OCI-LY1 (cell line): ENCODE data around the gene ADAT3.
A peak's percentile ranks its signal among the peaks of the same experiment; 100 is the strongest.
"Not testable (repeated sequence)": the region's sequence is repeated elsewhere in the genome, so short reads cannot be mapped to it uniquely, and the experiment has no call there.

Experiments used
- H2AFZ ChIP-seq: fragments of 200-600 bp; sonication (generic), shearing (Covaris generic); 2 replicates; pipeline ENCODE4 v1.6.0; 2014; ENCODE audit warnings: antibody characterized with exemption, mild to moderate bottlenecking, low read length
- H3F3A ChIP-seq: fragments of 200-600 bp; sonication (generic), shearing (Covaris generic); 2 replicates; pipeline ENCODE4 v1.6.0; 2014; ENCODE audit warnings: mild to moderate bottlenecking, antibody characterized with exemption, low read length, moderate library complexity; ENCODE audit not compliant: insufficient read depth
- H3K27ac ChIP-seq: fragments of 200-600 bp; sonication (generic); 2 replicates; pipeline ENCODE4 v1.5.1; 2014; ENCODE audit warnings: low read length, mixed run types, mild to moderate bottlenecking, low read depth; ENCODE audit not compliant: poor library complexity, severe bottlenecking
- H3K27me3 ChIP-seq: fragments of 200-600 bp; sonication (generic); 2 replicates; pipeline ENCODE4 v1.6.0; 2014; ENCODE audit warnings: antibody characterized with exemption, mild to moderate bottlenecking, low read length, moderate library complexity; ENCODE audit not compliant: insufficient read depth
- H3K36me3 ChIP-seq: fragments of 200-600 bp; sonication (generic); 2 replicates; pipeline ENCODE4 v1.6.1; 2014; ENCODE audit warnings: mild to moderate bottlenecking, antibody characterized with exemption, low read length, moderate library complexity, mixed read lengths; ENCODE audit not compliant: insufficient read depth
- H3K4me1 ChIP-seq: fragments of 200-600 bp; sonication (generic); 2 replicates; pipeline ENCODE4 v1.5.1; 2014; ENCODE audit warnings: mild to moderate bottlenecking, low read length, moderate library complexity; ENCODE audit not compliant: insufficient read depth, severe bottlenecking
- H3K4me2 ChIP-seq: fragments of 200-600 bp; sonication (generic), shearing (Covaris generic); 2 replicates; pipeline ENCODE4 v1.6.1; 2014; ENCODE audit warnings: low read length
- H3K4me3 ChIP-seq: fragments of 200-600 bp; sonication (generic); 2 replicates; pipeline ENCODE4 v1.5.1; 2014; ENCODE audit warnings: low read length, low read depth, mild to moderate bottlenecking, mixed read lengths; ENCODE audit not compliant: poor library complexity, severe bottlenecking
- H3K79me2 ChIP-seq: fragments of 200-600 bp; shearing (Covaris generic); 2 replicates; pipeline ENCODE4 v1.6.1; 2016; ENCODE audit warnings: mixed run types, low read length, mixed read lengths; ENCODE audit not compliant: insufficient read depth
- H3K9ac ChIP-seq: fragments of 200-600 bp; sonication (generic), shearing (Covaris generic); 2 replicates; pipeline ENCODE4 v1.6.1; 2014; ENCODE audit warnings: mild to moderate bottlenecking, low read length, mixed read lengths
- H3K9me2 ChIP-seq: fragments of 200-600 bp; sonication (generic), shearing (Covaris generic); 2 replicates; pipeline ENCODE4 v1.6.1; 2014; ENCODE audit warnings: low read depth, mild to moderate bottlenecking, low read length, mixed read lengths
- H3K9me3 ChIP-seq: fragments of 200-600 bp; shearing (Covaris generic); 2 replicates; pipeline ENCODE4 v1.6.1; 2014; ENCODE audit warnings: low read length, mixed read lengths
- H4K20me1 ChIP-seq: fragments of 200-600 bp; sonication (generic), shearing (Covaris generic); 2 replicates; pipeline ENCODE4 v1.6.0; 2016; ENCODE audit warnings: mild to moderate bottlenecking, low read length; ENCODE audit not compliant: insufficient read depth
- CTCF ChIP-seq: fragments of 200-600 bp; sonication (generic), shearing (Covaris generic); IDR thresholded peaks from 2 replicates; pipeline ENCODE4 v1.5.1; 2017; ENCODE audit warnings: mild to moderate bottlenecking, antibody characterized with exemption, low read length, moderate library complexity, mixed read lengths
- EZH2 ChIP-seq: fragments of 200-600 bp; sonication (generic), shearing (Covaris generic); IDR thresholded peaks from 2 replicates; pipeline ENCODE4 v1.8.0; 2017; ENCODE audit warnings: borderline replicate concordance, mixed run types, mild to moderate bottlenecking, antibody characterized with exemption, low read length, moderate library complexity, mixed read lengths

The ADAT3 gene

GRCh38 chr19:1872807-1873523, 32.2 kb upstream of the ADAT3 start:
- Histone ChIP-seq H3K9ac (no peak overlapping the region), H3K4me1 (peaks cover 29% of the 10 kb centered on the region)

GRCh38 chr19:1873524-1874473, 31.4 kb upstream of the ADAT3 start:
- Histone ChIP-seq H3K4me1 (peaks cover 29% of the 10 kb centered on the region), H3K79me2 (peaks cover 29% of the 10 kb centered on the region), H3K9me3 (no peaks in the 10 kb centered on the region), H3K27me3 (no peaks in the 10 kb centered on the region), H2AFZ (no peak overlapping the region), H3K36me3 (peaks cover 21% of the 10 kb centered on the region; the same call in 1 of the 2 replicates), H3K4me2 (peak overlapping the region; percentile 74), H3F3A (no peaks in the 10 kb centered on the region), H4K20me1 (no peaks in the 10 kb centered on the region), H3K9ac (peak overlapping the region; percentile 75), H3K27ac (peak overlapping the region; percentile 34), H3K4me3 (peak overlapping the region; percentile 71), H3K9me2 (no peaks in the 10 kb centered on the region)
- TF ChIP-seq CTCF (no peak), EZH2 (no peak)

More at GRCh38 chr19:1872807-1873523, 32.2 kb upstream of the ADAT3 start:
- Histone ChIP-seq H3K4me2 (no peak overlapping the region), H3K9me3 (no peaks in the 10 kb centered on the region), H3K79me2 (peaks cover 29% of the 10 kb centered on the region), H3K27me3 (no peaks in the 10 kb centered on the region), H3K27ac (no peak overlapping the region), H3F3A (no peaks in the 10 kb centered on the region), H4K20me1 (no peaks in the 10 kb centered on the region), H3K36me3 (peaks cover 21% of the 10 kb centered on the region; the same call in 1 of the 2 replicates), H2AFZ (no peak overlapping the region), H3K9me2 (no peaks in the 10 kb centered on the region), H3K4me3 (no peak overlapping the region)
- TF ChIP-seq EZH2 (no peak), CTCF (no peak)

DNA sequence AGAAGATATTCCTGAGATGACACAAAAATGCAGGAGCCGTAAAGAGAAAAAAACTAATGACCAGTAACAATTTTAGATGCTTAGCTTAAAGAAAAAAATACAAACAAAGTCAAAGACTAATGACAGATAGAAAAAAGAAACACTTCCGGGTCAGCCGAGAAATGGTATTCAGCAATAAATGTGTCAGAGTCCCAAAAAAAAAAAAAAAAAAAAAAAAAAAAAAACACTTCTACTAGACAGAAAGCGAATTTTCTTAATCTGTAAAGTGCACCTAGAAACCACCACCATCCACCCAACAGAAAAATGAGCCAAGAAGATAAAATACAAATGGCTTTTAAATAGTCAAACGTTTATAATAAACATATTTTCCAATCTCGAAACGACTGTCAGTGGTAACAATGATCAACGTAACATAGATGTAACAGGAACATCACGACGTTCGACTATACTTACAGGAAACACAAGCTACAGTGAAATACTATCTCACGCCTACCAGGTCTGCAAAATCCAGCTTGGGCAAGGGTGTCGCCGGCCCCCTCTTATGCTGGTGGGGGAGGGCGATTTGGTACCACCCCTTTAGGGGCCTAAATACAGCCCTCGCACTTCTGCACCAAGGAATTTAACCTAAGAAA, 30.5 kb upstream of the ADAT3 start:
- no peaks in the 10 kb centered on the region for H3K9me3 ChIP-seq
- peaks cover 29% of the 10 kb centered on the region for H3K4me1 ChIP-seq
- peaks cover 29% of the 10 kb centered on the region for H3K79me2 ChIP-seq
- peak overlapping the region; percentile 75 for H3K9ac ChIP-seq
- H3K27me3 ChIP-seq = no peaks in the 10 kb centered on the region
- H3K27ac ChIP-seq = peak overlapping the region; percentile 34
- H3K36me3 ChIP-seq = peaks cover 21% of the 10 kb centered on the region; the same call in 1 of the 2 replicates
- H3K9me2 ChIP-seq = no peaks in the 10 kb centered on the region
- no peaks in the 10 kb centered on the region for H3F3A ChIP-seq
- no peaks in the 10 kb centered on the region for H4K20me1 ChIP-seq
- H3K4me3 ChIP-seq = peak overlapping the region; percentile 71
- peak overlapping the region; percentile 74 for H3K4me2 ChIP-seq
- TF ChIP-seq CTCF = no peak
- TF ChIP-seq EZH2 = no peak
- no peak overlapping the region for H2AFZ ChIP-seq

DNA sequence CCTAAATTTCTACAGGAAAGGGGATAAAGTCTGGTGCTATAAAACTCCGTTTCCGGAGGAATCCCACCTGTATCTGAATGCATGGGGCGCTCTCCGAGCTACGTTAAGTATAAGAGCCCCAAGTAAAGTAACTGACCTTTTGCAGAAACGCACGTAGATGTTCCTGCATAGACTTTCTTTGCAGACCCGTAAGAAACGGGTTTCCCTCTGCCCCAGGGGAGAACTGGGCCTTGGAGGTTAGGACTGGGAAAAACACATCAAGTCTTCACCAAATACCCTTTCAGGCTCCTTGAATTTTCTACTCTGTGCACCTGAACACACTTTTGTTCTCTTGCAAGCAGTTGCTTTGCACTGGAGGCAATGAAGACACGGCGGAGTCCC, 29.9 kb upstream of the ADAT3 start:
- peak overlapping the region; percentile 71 for H3K4me3 ChIP-seq
- not testable (repeated sequence) for H3F3A ChIP-seq, H3K9me2 ChIP-seq, H3K27me3 ChIP-seq, H2AFZ ChIP-seq, H3K9me3 ChIP-seq, H4K20me1 ChIP-seq
- H3K9ac ChIP-seq = peak overlapping the region; percentile 75
- H3K4me1 ChIP-seq = peaks cover 29% of the 10 kb centered on the region
- peaks cover 23% of the 10 kb centered on the region; the same call in 1 of the 2 replicates for H3K36me3 ChIP-seq
- H3K27ac ChIP-seq = peak overlapping the region; percentile 34
- peak overlapping the region; percentile 74 for H3K4me2 ChIP-seq
- peaks cover 29% of the 10 kb centered on the region for H3K79me2 ChIP-seq
